Activated naive CD4-positive, alpha-beta T cell treated with anti-CD3 and anti-CD28 coated beads, Interleukin-2, amount 50 U/mL, for 16 hours (primary cell): Measurements from ENCODE around the gene ARL15.

Experiments used
- DNase-seq: peaks from one replicate; pipeline ENCODE4 v3.0.0-alpha.2; 2020

The ARL15 gene

DNA sequence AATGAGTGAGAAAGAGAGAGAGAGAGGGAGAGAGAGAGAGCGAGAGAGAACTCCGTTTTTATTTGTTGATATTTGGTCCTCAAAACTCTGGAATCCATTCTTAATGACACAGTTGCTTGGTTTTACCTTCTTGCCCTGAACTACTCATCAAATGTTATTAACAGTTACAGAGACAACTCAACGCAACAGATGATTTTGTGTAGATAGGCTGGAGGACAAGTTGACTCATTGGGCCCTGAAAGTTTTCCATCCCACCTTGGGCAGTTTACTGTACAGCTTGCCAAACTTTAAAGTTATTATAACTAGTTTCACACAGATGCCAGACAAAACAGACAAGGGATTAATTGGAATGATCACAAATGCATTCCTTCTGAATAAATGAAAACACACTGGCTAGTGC is 339.9 kb downstream of the ARL15 start:
- DNase-seq, result no peak

DNA sequence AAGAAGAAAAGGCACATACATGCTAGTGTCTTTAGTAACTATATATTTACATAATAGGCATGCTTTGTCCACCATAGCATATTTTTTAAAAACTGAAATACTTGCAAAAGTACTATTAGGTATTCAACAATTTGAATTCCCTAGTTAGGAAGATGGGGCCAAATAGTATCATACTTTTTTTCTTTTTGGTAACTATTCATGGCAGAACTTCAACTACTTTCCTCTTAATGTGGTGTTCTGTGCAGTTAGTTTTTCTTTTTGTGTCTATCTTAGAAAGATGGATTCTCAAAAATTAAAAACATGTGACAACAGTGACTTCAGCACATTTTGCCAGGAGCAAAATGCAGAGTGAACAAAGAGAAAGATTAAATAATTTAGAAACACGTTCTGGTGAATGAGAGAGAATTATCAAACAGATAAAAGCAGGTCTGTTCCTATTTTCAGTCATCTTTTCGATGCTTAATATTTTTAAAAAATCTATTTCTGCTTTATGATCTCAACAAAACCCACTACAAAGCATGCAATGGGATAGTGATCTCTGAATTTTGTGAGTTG is 341.1 kb downstream of the ARL15 start:
- DNase-seq, result no peak

GRCh38 chr5:53965459-53965858 is 344.9 kb downstream of the ARL15 start:
- DNase-seq, result no peak

DNA sequence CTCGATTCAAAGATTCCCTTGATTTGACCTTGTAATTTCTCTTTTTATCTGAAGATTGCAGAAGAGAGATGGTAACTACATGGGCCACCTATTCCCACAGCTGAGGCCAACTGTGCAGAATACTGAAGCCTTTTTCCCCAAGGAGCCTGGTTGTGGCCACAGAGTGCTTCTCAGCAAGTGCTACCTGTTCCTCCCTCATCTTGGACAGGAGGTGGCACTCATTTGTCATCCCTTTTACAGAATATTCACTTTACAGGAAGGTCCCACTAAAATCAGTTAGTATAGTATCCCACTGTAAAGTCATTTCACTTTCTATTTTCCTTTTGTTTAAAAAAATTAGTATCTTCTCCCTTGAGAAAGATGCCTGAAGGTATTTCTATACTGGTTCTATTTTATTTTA is 346.4 kb downstream of the ARL15 start:
- DNase-seq, result no peak

GRCh38 chr5:53962306-53962705 is 348.1 kb downstream of the ARL15 start:
- no peak for DNase-seq

- no peak for DNase-seq
These were observed 353.7 kb downstream of the ARL15 start for GRCh38 chr5:53956632-53957031.

GRCh38 chr5:53956196-53956595 is 354.2 kb downstream of the ARL15 start:
- no peak for DNase-seq

DNA sequence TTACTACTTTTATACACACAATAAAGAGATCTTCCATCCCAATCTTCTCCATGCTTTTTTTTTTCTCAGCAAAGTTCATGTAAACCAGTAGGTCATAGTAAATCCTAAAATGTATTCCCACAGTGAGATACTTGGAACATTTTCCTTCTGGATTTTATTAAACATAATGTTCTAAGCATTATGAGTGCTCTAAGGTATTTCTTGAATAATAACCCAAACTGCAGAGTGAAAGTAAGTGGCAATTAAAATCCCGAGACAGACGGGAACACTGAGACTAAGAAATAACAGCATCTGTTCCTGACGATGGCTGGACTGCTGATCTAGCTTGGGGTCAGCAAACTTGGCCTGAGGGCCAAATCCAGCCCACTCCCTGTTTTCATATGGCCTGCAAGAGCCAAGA is 359.8 kb downstream of the ARL15 start:
- DNase-seq, result no peak

DNA sequence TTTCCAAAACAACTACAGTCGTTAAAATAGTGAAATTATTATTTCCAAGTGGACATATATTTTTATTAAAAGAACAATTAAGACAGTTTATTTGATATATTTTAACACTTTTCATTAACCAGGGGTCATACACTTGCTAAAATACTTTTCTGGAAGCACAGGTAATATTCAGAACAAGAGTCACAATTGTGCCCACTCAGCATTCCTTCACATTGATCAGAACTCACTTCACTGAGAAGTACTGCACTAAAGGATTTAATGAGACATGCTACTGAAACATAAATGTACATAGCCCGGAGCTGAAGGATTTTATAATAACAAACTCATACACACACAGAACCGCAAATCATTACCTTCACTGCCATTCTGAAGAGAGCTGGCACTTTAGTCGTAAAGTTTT is 361.8 kb downstream of the ARL15 start:
- no peak for DNase-seq

- no peak for DNase-seq
These were observed 363.8 kb downstream of the ARL15 start for GRCh38 chr5:53946405-53947100.

- DNase-seq, result no peak
These were observed 365.4 kb downstream of the ARL15 start for GRCh38 chr5:53944981-53945380.

GRCh38 chr5:53943938-53944337 is 366.4 kb downstream of the ARL15 start:
- no peak for DNase-seq

DNA sequence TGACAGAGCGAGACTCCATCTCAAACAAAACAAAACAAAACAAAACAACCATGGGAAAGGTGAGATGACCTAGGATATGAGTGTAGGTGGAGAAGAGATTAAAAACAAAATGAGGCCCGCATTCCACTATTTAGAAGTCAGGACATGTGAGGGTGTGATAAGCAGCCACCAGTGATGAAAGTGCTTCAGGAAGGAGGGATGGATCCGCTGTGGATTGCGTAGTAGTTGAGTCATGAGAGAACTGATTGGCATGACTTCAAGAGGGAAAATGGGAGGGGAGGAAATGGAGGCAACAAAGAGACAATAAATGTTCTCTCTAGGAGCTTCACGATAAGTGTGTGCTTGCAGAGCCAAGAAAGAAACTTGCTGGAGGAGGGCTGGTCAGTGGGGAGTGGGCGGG is 367.6 kb downstream of the ARL15 start:
- DNase-seq, result no peak

GRCh38 chr5:53940921-53941320 is 369.5 kb downstream of the ARL15 start:
- no peak for DNase-seq

DNA sequence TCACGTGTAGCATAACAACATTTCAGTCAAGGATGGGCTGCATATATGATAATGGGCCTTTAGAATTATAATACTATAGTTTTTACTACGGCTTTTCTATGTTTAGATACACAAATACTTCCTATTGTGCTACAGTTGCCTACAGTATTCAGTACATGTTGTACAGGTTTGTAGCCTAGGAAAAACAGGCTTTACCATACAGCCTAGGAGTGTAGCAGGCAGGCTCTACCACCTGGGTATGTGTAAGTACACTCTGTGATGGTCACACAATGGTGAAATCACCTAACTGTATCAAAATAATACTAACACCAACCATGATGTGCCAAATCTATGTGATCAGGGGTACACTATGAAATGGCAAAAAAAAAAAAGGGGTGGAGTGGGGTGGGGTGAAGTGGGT is 372.9 kb downstream of the ARL15 start:
- no peak for DNase-seq

- DNase-seq, result no peak
These were observed 373.7 kb downstream of the ARL15 start for GRCh38 chr5:53936481-53937352.

- DNase-seq, result no peak
These were observed 376.1 kb downstream of the ARL15 start for GRCh38 chr5:53934151-53934820.

DNA sequence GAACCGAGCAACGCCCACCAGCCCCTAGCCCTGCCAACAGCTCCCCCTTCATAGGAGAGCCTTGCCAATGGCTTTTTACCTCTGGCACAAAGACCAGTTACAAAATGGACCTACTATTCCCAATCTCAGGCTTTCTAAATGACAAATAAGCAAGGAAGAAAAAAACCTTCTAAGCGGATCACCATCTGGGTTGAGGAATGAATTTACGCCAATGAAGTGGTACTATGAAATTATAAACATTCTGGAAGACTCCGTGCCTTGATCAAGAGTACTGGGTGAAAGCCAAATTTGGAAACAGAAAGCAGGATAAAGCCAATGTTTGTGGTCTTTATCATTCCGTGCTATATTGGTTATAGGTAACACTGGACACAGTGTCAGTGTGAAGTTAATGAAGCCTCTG is 378.0 kb downstream of the ARL15 start:
- DNase-seq, result no peak

- DNase-seq, result no peak
These were observed 379.9 kb downstream of the ARL15 start for GRCh38 chr5:53930457-53930856.

DNA sequence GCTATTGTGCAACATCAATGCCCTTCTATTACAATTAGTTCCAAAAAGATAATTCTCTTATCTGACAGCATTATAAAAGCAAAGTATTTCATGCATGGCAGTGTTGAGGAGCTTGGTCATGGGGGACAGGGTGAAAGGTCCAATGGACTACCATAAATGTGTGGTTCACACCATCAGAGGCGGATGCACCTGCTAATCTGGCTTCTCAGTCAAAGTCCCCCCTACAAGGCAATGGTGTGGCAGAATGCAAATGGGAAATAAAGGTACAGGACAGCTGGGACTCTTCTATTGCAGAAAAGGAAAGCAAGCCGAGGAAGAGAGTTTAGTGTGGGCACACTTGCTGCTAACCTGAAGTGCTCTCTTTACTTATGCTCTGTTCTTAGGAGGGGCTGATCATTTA is 380.8 kb downstream of the ARL15 start:
- no peak for DNase-seq

DNA sequence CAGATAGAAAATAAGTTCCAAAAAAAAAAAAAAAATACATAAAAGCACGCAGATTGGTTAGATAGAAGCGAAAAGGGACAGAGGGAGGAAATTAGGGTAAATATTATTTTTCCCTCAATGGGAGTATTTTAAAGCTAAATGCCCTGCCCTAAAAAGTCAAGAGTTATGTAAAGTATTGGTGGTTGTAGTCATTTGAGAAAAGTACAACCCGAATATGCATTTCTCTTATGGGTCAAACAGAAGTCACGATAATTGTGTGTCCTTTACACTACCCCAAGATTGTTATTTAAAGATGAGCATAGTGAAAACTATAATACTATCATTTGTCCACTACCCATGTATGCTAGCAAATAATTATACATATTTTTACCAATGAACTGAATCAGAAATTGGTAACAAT is 381.2 kb downstream of the ARL15 start:
- DNase-seq, result no peak

DNA sequence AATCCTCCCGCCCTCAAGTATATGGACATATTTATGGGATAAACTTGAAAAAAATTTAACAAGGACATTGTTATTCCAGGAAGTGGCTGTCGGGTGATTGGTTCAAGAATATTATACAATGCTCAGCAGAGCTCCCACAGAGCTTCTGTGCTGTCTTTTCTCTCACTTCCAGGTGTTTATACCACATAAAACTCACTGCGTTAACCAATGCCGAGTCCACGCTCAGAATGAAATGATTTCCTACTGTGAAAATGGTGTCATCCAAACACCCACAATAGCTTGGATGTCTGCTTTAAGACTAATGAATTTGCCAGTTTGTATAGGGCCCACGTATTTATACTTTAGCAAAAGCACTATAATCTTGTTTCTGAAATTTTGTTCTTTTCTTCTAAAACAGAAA is 381.7 kb downstream of the ARL15 start:
- DNase-seq, result no peak

DNA sequence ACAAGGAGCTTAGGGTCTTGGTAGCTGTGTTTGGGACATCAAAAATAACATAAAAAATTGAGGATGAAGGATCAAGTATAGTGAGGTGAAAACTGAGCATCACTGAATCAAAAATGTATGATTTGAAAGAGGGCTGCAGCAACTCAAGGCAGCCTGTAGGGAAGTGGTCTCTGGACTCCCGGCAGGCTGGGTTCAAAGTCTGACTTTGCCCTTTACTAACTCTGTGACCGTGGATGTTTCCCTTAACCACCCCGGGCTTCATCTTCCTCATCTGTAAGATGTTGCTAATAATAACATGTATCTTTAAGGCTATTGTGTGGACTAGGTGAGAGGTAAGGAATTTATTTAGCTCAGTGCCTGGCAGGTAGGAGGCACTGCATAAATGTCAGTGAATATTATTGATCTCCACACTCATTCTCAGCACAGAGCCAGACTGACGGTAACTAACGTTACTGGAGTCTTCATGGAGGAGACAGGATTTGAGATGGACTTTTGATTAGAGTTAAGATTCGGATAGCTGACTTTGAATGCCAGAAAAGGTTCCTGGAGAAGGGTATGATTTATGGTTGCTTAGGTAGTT is 382.6 kb downstream of the ARL15 start:
- no peak for DNase-seq
